ENCODE results near the gene RGS7.

The RGS7 gene

GRCh38 chr1:241351841-241352240, 5.2 kb downstream of the RGS7 start:
- Histone ChIP-seq H3K4me1 (no peaks in the 10 kb centered on the region), H3K9me3 (no peaks in the 10 kb centered on the region), H3K4me3 (ENCODE audit: low read depth, low read length) (no peak overlapping the region), H3K36me3 (no peaks in the 10 kb centered on the region; the same call in 1 of the 2 replicates), H3K27me3 (peaks cover 22% of the 10 kb centered on the region)
- no peak for TF ChIP-seq CTCF (IDR thresholded peaks at IDR 0.05; ENCODE audit: low read depth, low read length)
- no peak for DNase-seq

GRCh38 chr1:241343956-241344355, 13.0 kb downstream of the RGS7 start:
- no peak for DNase-seq
- no peaks in the 10 kb centered on the region for H3K9me3 ChIP-seq
- no peaks in the 10 kb centered on the region for H3K36me3 ChIP-seq
- no peak overlapping the region for H3K4me3 ChIP-seq (ENCODE audit: low read depth, low read length)
- no peak for TF ChIP-seq CTCF (IDR thresholded peaks at IDR 0.05; ENCODE audit: low read depth, low read length)
- H3K4me1 ChIP-seq, result no peaks in the 10 kb centered on the region
- H3K27me3 ChIP-seq, result no peaks in the 10 kb centered on the region

- Histone ChIP-seq H3K9me3 (no peaks in the 10 kb centered on the region), H3K4me1 (no peaks in the 10 kb centered on the region), H3K27me3 (no peaks in the 10 kb centered on the region), H3K36me3 (no peaks in the 10 kb centered on the region), H3K4me3 (ENCODE audit: low read depth, low read length) (no peak overlapping the region)
- TF ChIP-seq CTCF (IDR thresholded peaks at IDR 0.05; ENCODE audit: low read depth, low read length), result no peak
- no peak for DNase-seq
Measured at GRCh38 chr1:241336335-241336734, 20.7 kb downstream of the RGS7 start.

- no peak for TF ChIP-seq CTCF (IDR thresholded peaks at IDR 0.05; ENCODE audit: low read depth, low read length)
- no peaks in the 10 kb centered on the region for H3K36me3 ChIP-seq
- no peak overlapping the region for H3K4me3 ChIP-seq (ENCODE audit: low read depth, low read length)
- DNase-seq, result no peak
- H3K27me3 ChIP-seq, result no peaks in the 10 kb centered on the region
- no peaks in the 10 kb centered on the region for H3K9me3 ChIP-seq
- no peaks in the 10 kb centered on the region for H3K4me1 ChIP-seq
Measured at GRCh38 chr1:241332987-241333386, 24.0 kb downstream of the RGS7 start.

- Histone ChIP-seq H3K9me3 (no peaks in the 10 kb centered on the region), H3K4me3 (ENCODE audit: low read depth, low read length) (no peak overlapping the region), H3K4me1 (no peaks in the 10 kb centered on the region), H3K36me3 (no peaks in the 10 kb centered on the region), H3K27me3 (no peaks in the 10 kb centered on the region)
- DNase-seq, result no peak
- no peak for TF ChIP-seq CTCF (IDR thresholded peaks at IDR 0.05; ENCODE audit: low read depth, low read length)
Measured at GRCh38 chr1:241332037-241332409, 25.0 kb downstream of the RGS7 start.

- no peak for TF ChIP-seq CTCF (IDR thresholded peaks at IDR 0.05; ENCODE audit: low read depth, low read length)
- Histone ChIP-seq H3K4me3 (ENCODE audit: low read depth, low read length) (no peak overlapping the region), H3K4me1 (no peaks in the 10 kb centered on the region), H3K9me3 (no peaks in the 10 kb centered on the region), H3K27me3 (no peaks in the 10 kb centered on the region), H3K36me3 (no peaks in the 10 kb centered on the region)
- DNase-seq, result no peak
Measured at GRCh38 chr1:241331328-241332036, 25.5 kb downstream of the RGS7 start.
